GM19463 (cell line): Measurements from ENCODE around the gene DENND1A.
"Not testable (repeated sequence)": the region's sequence is repeated elsewhere in the genome, so short reads cannot be mapped to it uniquely, and the experiment has no call there.

ENCODE experiments used
- ATAC-seq: cut with Tn5 transposase; IDR thresholded peaks from one replicate; pipeline ENCODE4 v1.9.1; 2021; ENCODE audit warnings: mild to moderate bottlenecking, moderate library complexity; ENCODE audit not compliant: unreplicated experiment

Gene DENND1A

GRCh38 chr9:123407217-123407851 lies 522.6 kb downstream of the DENND1A start:
- ATAC-seq: no peak

DNA sequence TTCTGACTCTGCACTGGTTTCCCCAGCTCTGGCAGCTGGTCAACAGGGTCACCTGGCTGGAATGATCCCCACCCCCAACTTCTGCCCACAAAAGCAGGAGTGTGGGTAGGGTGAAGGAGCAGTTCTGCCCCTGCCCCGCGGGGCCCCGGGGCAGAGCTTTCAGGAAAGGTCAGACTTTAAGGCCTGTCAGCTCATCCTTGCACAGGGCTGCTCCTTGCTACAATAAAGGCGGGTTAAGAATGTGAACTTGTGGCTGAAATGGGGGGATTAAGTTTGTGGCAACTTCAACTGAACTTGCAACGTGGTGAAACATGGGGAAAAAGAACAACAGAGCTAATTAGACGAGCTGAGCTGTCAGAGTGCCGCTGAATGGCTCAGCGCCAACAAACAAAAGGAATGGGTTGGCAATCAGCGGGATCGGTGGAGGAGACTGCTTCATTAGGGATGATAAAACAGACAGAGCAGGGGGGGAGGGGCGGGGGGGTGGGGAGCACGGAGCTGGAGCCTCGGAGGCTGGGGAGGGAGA lies 523.2 kb downstream of the DENND1A start:
- ATAC-seq: no peak

GRCh38 chr9:123406016-123406415 lies 523.9 kb downstream of the DENND1A start:
- ATAC-seq: no peak

DNA sequence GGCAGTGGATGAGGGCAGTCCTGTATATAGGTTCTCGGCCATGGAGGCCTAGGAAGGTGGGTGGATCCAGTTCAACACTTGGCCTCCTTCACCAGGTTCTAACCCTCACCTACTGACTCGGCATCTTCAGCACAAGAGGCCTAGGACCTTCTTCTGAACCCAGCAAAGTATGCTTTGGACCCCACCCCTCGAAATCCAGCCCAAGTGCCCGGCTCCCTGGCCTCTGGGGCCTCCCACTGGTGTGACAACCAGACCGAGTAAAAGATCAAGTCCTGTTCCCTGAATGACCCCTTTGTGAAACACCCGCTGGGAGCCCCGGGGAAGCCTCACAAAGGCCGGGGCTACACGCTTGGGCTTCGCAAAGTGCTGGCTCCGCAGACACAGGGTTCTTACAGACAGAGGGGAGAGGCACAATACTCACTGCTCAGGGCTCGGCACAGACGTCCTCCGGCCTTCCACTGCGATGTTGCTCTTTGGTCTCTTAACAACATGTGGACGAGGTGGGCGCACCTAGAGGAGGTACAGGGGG lies 526.9 kb downstream of the DENND1A start:
- ATAC-seq: no peak

GRCh38 chr9:123401879-123402513 lies 527.9 kb downstream of the DENND1A start:
- ATAC-seq: no peak

DNA sequence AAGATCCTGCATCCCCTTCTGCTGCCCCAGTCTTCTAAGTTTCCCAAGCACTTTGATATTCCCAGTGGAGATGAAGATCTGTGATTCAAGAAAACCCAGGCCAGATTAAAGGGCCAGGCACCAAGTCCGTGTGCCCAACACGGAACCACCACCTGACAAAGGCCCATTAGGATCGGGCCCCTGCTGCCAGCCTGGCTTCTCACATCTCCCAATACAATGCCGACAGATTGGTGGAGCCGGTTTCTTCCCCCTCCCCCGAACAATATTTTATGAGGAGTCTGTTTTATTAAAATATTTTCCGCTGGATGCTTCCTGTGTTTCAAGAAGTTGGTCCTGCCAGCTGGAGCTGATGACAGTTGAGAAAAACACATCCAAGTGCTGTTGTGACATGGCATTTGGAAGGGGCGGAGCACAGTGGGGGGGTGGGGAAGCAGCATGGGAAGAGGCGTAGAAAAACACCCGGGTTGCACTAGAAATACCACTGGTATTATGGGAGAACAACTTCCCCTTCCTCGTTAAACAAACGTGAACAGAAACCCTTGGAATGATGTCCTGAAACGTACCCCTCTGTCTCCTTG lies 528.9 kb downstream of the DENND1A start:
- no peak for ATAC-seq

- ATAC-seq: no peak
These were observed 530.0 kb downstream of the DENND1A start for GRCh38 chr9:123399803-123400378.

- ATAC-seq: not testable (repeated sequence)
These were observed 531.0 kb downstream of the DENND1A start for GRCh38 chr9:123398938-123399337.

- no peak for ATAC-seq
These were observed 532.0 kb downstream of the DENND1A start for GRCh38 chr9:123397975-123398374.

GRCh38 chr9:123395689-123396511 lies 534.0 kb downstream of the DENND1A start:
- ATAC-seq: no peak

- no peak for ATAC-seq
These were observed 534.6 kb downstream of the DENND1A start for GRCh38 chr9:123395276-123395688.

GRCh38 chr9:123394291-123395235 lies 535.4 kb downstream of the DENND1A start:
- ATAC-seq: no peak

DNA sequence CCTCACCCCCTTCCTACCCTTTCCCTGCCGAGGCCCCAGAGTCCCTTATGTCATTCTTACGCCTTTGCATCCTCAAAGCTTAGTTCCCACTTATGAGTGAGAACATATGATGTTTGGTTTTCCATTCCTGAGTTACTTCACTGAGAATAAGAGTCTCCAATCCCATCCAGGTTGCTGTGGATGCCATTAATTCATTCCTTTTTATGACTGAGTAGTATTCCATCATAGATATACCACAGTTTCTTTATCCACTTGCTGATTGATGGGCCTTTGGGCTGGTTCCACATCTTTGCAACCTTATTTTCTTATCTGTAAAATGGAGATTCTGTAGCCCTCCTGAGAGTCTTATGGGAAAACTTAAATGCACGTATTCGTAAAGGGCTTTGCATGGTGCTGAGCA lies 537.1 kb downstream of the DENND1A start:
- ATAC-seq: no peak

GRCh38 chr9:123391946-123392345 lies 538.0 kb downstream of the DENND1A start:
- ATAC-seq: no peak

- no peak for ATAC-seq
These were observed 538.7 kb downstream of the DENND1A start for GRCh38 chr9:123391233-123391632.

DNA sequence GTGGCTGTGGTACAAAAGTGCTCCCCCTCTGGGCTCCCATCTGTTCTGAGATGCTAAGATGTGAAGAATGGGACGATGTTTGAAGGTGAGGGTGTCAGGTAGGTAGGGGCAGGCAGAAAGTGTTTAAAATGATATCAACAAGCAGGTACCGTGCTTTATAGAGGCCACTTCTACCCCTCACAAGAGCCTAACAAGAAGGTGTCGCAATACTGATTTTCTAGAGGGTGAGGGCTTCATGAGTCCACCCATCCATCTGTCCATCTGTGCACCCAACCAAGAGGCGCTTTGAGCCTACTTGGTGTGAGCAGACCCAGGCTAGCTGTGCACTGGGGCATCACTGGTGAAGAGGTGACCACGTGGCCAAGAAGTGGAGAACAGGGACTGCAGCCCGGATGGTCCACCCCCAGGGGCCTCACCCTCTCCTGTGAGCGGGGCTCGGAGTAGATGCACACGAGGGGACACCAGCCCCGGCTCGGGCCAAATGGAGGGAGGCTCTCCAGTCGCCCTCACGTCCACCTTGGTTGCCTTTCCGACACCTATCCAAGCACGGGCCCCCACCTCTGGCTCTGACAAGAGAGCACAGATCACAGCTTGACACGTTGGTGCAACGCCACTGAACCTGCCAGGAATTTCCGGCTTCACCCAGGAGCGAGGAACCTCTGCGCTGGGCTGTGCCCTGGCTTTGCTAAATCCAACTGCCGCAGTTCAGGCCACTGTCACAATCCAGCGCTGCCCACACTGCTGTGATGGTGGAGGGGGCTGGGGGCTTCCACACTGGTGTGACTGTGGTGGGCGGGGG lies 539.4 kb downstream of the DENND1A start:
- no peak for ATAC-seq

GRCh38 chr9:123389698-123390097 lies 540.2 kb downstream of the DENND1A start:
- no peak for ATAC-seq

- ATAC-seq: no peak
These were observed 540.9 kb downstream of the DENND1A start for GRCh38 chr9:123389070-123389469.

DNA sequence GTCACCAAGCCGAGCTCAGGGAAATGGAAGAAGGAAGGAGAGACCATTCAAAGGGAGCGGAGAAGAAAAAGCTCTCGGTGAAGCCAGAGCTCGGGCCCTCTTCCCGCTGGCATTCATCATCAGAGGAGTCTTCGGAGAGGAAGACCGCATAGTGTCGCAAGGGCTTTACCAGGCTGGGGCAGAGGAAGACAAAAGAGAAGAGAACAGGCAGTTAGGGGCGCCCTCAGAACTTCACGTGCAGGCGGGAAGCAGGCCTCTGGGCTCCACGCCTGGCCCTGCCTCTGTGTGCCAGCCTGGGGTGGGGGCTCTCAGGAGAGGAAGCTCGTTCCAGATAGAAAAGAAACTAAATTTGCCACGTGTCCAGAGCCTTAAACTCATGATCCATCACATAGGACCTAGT lies 542.2 kb downstream of the DENND1A start:
- ATAC-seq: no peak
